Adipocyte (in vitro differentiated cells): ENCODE data around the gene SLC38A3.

Source experiments
- DNase-seq: peaks from one replicate; pipeline ENCODE4 v3.0.0-alpha.2; 2015; ENCODE audit warnings: low read depth
- H3K27me3 ChIP-seq: replicated peaks from 2 replicates; pipeline ENCODE4 v1.7.0; 2013; ENCODE audit warnings: mild to moderate bottlenecking, low read length, moderate library complexity; ENCODE audit not compliant: control insufficient read depth, insufficient read depth
- H3K36me3 ChIP-seq: 2 replicates; pipeline ENCODE4 v1.7.0; 2013; ENCODE audit warnings: low read length, mild to moderate bottlenecking, moderate library complexity; ENCODE audit not compliant: control insufficient read depth, insufficient read depth, severe bottlenecking
- H3K4me1 ChIP-seq: 2 replicates; pipeline ENCODE4 v1.7.0; 2013; ENCODE audit warnings: mild to moderate bottlenecking, low read length, moderate library complexity; ENCODE audit not compliant: control insufficient read depth, insufficient read depth
- H3K4me3 ChIP-seq: 2 replicates; pipeline ENCODE4 v1.7.0; 2013; ENCODE audit warnings: mild to moderate bottlenecking, low read length, moderate library complexity
- H3K9ac ChIP-seq: 2 replicates; pipeline ENCODE4 v1.7.0; 2013; ENCODE audit warnings: mild to moderate bottlenecking, low read length, moderate library complexity
- H3K9me3 ChIP-seq: 2 replicates; pipeline ENCODE4 v1.7.0; 2013; ENCODE audit warnings: mild to moderate bottlenecking, low read length, moderate library complexity; ENCODE audit not compliant: control insufficient read depth

Gene SLC38A3

GRCh38 chr3:50169858-50170257 lies 35.2 kb upstream of the SLC38A3 start:
- DNase-seq = no peak
- no peaks in the 10 kb centered on the region for H3K36me3 ChIP-seq
- no peaks in the 10 kb centered on the region for H3K9me3 ChIP-seq
- no peak overlapping the region for H3K4me3 ChIP-seq
- no peak overlapping the region for H3K9ac ChIP-seq
- H3K4me1 ChIP-seq = peaks cover 23% of the 10 kb centered on the region
- H3K27me3 ChIP-seq = peaks cover 8% of the 10 kb centered on the region

- no peak for DNase-seq
- peaks cover 14% of the 10 kb centered on the region for H3K4me1 ChIP-seq
Measured at GRCh38 chr3:50170689-50171088, 34.4 kb upstream of the SLC38A3 start.

DNA sequence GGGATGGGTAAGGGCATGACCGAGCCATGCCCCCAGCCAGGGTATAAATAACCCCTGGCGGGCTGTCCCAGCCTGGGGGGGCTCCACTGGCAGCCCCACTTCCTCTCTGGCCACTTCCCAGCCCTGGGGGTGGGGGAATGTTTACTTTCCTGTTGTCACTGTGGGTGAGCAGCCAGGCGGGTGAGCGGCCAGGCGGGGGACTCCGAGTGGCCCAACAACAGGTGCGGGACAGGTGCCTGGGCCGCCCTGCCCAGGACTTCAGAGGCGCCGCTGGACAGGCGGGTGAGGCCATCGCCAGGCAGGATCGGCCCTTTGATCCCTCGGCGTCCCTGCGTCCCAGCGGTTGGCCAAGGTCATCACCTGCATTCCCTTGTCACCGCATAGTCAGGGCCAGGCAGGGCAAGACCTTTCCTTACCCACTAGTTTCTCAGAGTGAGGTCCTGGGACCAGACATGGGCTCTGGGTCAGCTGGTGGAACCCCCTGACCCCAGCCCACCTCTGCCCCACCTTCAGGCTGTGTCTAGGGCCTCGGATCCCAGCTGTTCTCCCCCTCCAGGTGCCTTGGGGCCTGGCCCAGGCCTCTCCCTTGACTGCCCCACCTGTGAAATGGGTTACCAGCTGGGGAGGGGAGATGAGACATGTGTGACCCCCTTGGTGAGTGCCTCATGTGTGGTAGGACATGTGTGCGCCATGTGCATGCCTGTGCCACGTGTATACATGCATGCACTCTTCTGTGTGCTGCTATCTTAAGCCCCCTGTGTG lies 33.4 kb upstream of the SLC38A3 start:
- H3K9ac ChIP-seq = no peak overlapping the region
- H3K4me1 ChIP-seq = peaks cover 4% of the 10 kb centered on the region
- H3K27me3 ChIP-seq = peaks cover 12% of the 10 kb centered on the region
- H3K9me3 ChIP-seq = no peaks in the 10 kb centered on the region
- no peak overlapping the region for H3K4me3 ChIP-seq
- H3K36me3 ChIP-seq = no peaks in the 10 kb centered on the region
- no peak for DNase-seq

More at GRCh38 chr3:50170689-50171088, 34.4 kb upstream of the SLC38A3 start:
- peaks cover 9% of the 10 kb centered on the region for H3K27me3 ChIP-seq
- H3K9ac ChIP-seq = no peak overlapping the region
- H3K36me3 ChIP-seq = no peaks in the 10 kb centered on the region
- H3K4me3 ChIP-seq = no peak overlapping the region
- H3K9me3 ChIP-seq = no peaks in the 10 kb centered on the region

DNA sequence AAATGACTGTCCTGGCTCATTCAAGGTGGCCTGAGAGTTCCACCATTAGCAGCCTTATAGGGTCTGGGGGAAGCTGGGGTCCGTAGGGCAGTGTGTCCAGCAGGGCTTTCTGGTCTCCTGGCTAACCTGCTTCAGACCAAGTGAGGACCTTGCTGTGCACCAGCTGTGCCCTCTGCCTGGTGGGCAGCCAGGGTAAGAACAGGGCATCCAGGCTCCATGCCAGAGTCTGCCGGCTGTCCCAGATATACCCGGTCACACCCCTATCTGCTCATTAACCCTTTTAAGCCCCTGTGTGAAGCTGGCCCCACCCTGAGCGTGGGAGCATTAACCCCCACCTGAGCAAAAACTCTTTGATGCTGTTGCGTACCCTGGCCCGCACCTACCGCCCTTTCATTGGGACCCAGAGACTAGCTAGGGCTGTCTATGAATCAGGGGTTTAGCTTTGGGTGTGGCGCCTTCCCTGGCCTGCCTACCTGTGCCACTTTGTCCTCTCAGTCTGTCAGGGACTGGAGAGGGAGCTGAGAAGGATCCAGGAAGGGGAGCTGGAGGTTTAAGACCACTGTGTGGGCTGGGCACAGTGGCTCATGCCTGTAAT lies 32.3 kb upstream of the SLC38A3 start:
- no peak overlapping the region for H3K9ac ChIP-seq
- peaks cover 12% of the 10 kb centered on the region for H3K27me3 ChIP-seq
- H3K4me1 ChIP-seq = no peaks in the 10 kb centered on the region
- H3K9me3 ChIP-seq = no peaks in the 10 kb centered on the region
- no peak for DNase-seq
- no peak overlapping the region for H3K4me3 ChIP-seq
- H3K36me3 ChIP-seq = no peaks in the 10 kb centered on the region

DNA sequence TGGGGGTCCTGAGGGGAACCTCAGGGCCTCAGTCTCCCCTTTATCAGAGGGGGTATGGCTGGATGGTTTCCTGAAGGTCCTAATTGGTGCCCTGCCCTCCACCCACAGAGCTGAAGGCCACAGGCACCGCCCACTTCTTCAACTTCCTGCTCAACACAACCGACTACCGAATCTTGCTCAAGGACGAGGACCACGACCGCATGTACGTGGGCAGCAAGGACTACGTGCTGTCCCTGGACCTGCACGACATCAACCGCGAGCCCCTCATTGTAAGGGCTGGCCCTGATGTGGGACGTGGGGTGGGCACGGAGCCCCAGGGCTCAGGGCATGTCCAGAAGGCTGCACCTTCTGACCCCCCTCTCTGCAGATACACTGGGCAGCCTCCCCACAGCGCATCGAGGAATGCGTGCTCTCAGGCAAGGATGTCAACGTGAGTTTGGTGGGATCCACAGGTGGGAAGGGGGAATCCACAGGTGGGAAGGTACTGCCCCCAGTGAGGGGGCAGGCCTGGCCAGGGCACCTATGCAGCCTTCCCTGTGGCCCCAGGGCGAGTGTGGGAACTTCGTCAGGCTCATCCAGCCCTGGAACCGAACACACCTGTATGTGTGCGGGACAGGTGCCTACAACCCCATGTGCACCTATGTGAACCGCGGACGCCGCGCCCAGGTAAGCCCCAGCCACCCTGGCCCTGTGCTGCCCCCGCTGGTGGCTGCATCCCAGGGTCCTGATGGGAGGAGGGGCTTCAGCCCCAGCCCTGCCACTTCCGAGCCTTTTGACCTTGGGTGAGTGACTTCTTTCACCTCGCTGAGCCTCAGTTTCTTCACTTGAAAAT lies 31.2 kb upstream of the SLC38A3 start:
- no peaks in the 10 kb centered on the region for H3K9me3 ChIP-seq
- peaks cover 12% of the 10 kb centered on the region for H3K27me3 ChIP-seq
- H3K4me3 ChIP-seq = no peak overlapping the region
- H3K9ac ChIP-seq = no peak overlapping the region
- no peaks in the 10 kb centered on the region for H3K4me1 ChIP-seq
- no peaks in the 10 kb centered on the region for H3K36me3 ChIP-seq
- DNase-seq = no peak

- Histone ChIP-seq H3K4me1 (no peaks in the 10 kb centered on the region), H3K9me3 (no peaks in the 10 kb centered on the region), H3K36me3 (no peaks in the 10 kb centered on the region), H3K9ac (no peak overlapping the region), H3K27me3 (peaks cover 12% of the 10 kb centered on the region), H3K4me3 (no peak overlapping the region)
- DNase-seq = no peak
Measured at GRCh38 chr3:50174517-50174895, 30.6 kb upstream of the SLC38A3 start.

GRCh38 chr3:50174947-50175524 lies 30.0 kb upstream of the SLC38A3 start:
- Histone ChIP-seq H3K4me3 (no peak overlapping the region), H3K27me3 (peaks cover 12% of the 10 kb centered on the region), H3K36me3 (no peaks in the 10 kb centered on the region), H3K9ac (no peak overlapping the region), H3K9me3 (no peaks in the 10 kb centered on the region), H3K4me1 (no peaks in the 10 kb centered on the region)
- no peak for DNase-seq

- no peaks in the 10 kb centered on the region for H3K36me3 ChIP-seq
- no peak overlapping the region for H3K9ac ChIP-seq
- no peaks in the 10 kb centered on the region for H3K9me3 ChIP-seq
- peaks cover 18% of the 10 kb centered on the region for H3K27me3 ChIP-seq
- no peaks in the 10 kb centered on the region for H3K4me1 ChIP-seq
- no peak overlapping the region for H3K4me3 ChIP-seq
- no peak for DNase-seq
Measured at GRCh38 chr3:50177346-50177745, 27.7 kb upstream of the SLC38A3 start.

DNA sequence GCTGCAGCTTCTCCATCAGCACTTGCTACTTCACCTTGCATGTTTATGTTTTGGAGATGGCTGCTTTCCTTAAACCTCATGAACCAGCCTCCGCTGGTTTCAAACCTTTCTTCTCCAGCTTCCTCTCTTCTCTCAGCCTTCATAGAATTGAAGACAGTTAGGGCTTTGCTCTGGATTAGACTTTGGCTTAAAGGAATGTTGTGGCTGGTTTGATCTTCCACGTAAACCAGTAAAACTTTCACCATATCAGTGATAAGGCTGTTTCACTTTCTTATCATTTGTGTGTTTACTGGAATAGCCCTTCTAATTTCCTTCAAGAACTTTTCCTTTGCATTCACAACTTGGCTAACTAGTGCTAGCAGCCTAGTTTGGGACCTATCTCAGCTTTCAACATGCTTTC lies 25.4 kb upstream of the SLC38A3 start:
- H3K36me3 ChIP-seq = no peaks in the 10 kb centered on the region
- no peaks in the 10 kb centered on the region for H3K4me1 ChIP-seq
- H3K27me3 ChIP-seq = peaks cover 23% of the 10 kb centered on the region
- DNase-seq = no peak
- no peak overlapping the region for H3K4me3 ChIP-seq
- H3K9me3 ChIP-seq = no peaks in the 10 kb centered on the region
- H3K9ac ChIP-seq = no peak overlapping the region

GRCh38 chr3:50181985-50182384 lies 23.1 kb upstream of the SLC38A3 start:
- H3K9me3 ChIP-seq = no peaks in the 10 kb centered on the region
- no peak overlapping the region for H3K4me3 ChIP-seq
- no peaks in the 10 kb centered on the region for H3K36me3 ChIP-seq
- peaks cover 27% of the 10 kb centered on the region for H3K27me3 ChIP-seq
- H3K9ac ChIP-seq = no peak overlapping the region
- no peaks in the 10 kb centered on the region for H3K4me1 ChIP-seq
- no peak for DNase-seq

- no peak overlapping the region for H3K9ac ChIP-seq
- no peak for DNase-seq
- no peaks in the 10 kb centered on the region for H3K4me1 ChIP-seq
Measured at GRCh38 chr3:50182533-50183099, 22.5 kb upstream of the SLC38A3 start.

More at GRCh38 chr3:50182533-50183099, 22.5 kb upstream of the SLC38A3 start:
- Histone ChIP-seq H3K36me3 (no peaks in the 10 kb centered on the region), H3K4me3 (no peak overlapping the region), H3K9me3 (no peaks in the 10 kb centered on the region), H3K27me3 (peaks cover 27% of the 10 kb centered on the region)
